ENCODE measurements around the gene SCCPDH.
A peak's percentile ranks its signal among the peaks of the same experiment; 100 is the strongest.
"Not testable (repeated sequence)": the region's sequence is repeated elsewhere in the genome, so short reads cannot be mapped to it uniquely, and the experiment has no call there.

Gene SCCPDH

DNA sequence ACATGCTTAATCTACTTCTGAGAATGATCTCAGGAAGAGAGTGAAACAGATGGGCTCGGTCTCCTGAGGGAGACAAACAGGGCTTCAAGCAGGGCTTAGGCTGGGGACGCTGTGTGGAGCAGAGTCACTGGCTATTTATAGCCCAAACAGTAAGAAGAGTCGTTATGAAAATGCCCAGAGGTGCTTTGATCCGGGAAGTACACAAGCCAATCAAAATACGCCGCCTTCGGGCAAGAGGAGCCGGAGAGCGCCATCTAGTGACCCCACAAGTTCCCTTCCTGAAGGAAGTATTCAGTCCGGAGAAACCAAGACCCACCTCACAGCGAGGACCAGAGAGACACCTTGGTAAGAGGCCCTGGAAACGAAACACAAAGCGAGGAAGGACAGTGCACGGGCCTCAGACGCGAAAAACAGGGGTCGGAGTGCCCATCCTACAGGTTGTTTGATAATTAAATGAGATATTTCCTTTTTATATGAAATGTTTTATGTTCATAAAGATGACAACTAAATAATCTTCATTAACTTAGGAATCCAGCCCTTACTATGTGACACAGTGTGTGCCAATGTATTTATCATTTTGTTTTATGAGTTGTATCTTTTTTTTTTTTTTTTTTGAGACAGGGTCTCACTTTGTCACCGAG lies 25.0 kb upstream of the SCCPDH start:
- peak; percentile 54 for DNase-seq (ENCODE audit: low read depth, low spot score)
- no peak overlapping the region for H3K27ac ChIP-seq

DNA sequence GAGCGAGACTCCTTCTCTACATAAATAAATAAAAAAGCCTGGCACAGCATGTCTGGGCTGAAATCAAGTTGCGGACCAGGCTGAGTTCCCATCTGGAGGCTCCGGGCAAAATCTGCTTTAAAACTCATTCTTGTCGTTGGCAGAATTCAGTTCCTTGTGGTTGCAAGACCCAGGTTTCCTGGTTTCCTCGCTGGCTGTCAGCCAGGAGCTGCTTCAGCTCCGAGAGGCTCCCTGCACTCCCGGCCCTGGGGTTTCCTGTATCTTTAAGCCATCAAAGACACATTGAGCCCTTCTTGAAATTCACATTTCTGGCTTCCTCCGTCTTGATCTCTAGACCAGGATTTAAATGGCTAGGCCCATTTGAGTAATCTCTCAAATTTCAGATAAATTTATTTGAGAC lies 20.6 kb upstream of the SCCPDH start:
- H3K27ac ChIP-seq: no peak overlapping the region
- DNase-seq (ENCODE audit: low read depth, low spot score): no peak

- peak; percentile 75 for DNase-seq (ENCODE audit: low read depth, low spot score)
- H3K27ac ChIP-seq: peak overlapping the region; percentile 60
Observed at GRCh38 chr1:246705368-246705767, 18.8 kb upstream of the SCCPDH start.

GRCh38 chr1:246708166-246708565 lies 16.0 kb upstream of the SCCPDH start:
- no peak for DNase-seq (ENCODE audit: low read depth, low spot score)

GRCh38 chr1:246709196-246709595 lies 15.0 kb upstream of the SCCPDH start:
- no peak for DNase-seq (ENCODE audit: low read depth, low spot score)
- H3K27ac ChIP-seq: no peak overlapping the region

More at GRCh38 chr1:246708166-246708565, 16.0 kb upstream of the SCCPDH start:
- no peak overlapping the region for H3K27ac ChIP-seq

- no peak for DNase-seq (ENCODE audit: low read depth, low spot score)
- no peak overlapping the region for H3K27ac ChIP-seq
Observed at GRCh38 chr1:246709835-246710234, 14.4 kb upstream of the SCCPDH start.

GRCh38 chr1:246711548-246712003 lies 12.6 kb upstream of the SCCPDH start:
- DNase-seq (ENCODE audit: low read depth, low spot score): no peak
- no peak overlapping the region for H3K27ac ChIP-seq

DNA sequence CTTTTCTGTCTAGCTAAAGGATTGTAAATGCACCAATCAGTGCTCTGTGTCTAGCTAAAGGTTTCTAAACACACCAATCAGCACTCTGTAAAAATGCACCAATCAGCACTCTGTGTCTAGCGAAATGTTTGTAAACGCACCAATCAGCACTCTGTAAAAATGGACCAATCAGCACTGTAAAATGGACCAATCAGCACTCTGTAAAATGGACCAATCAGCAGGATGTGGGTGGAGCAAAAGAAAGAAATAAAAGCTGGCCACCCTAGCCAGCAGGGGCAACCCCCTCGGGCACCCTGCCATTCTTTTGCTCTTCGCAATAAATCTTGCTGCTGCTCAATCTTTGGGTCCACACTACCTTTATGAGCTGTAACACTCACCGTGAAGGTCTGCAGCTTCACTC lies 11.8 kb upstream of the SCCPDH start:
- DNase-seq (ENCODE audit: low read depth, low spot score): not testable (repeated sequence)

GRCh38 chr1:246719361-246719760 lies 4.8 kb upstream of the SCCPDH start:
- DNase-seq (ENCODE audit: low read depth, low spot score); H3K27ac ChIP-seq: not testable (repeated sequence)

More for the DNA sequence above, 11.8 kb upstream of the SCCPDH start:
- not testable (repeated sequence) for H3K27ac ChIP-seq

- not testable (repeated sequence) for H3K27ac ChIP-seq; DNase-seq (ENCODE audit: low read depth, low spot score)
Observed at GRCh38 chr1:246720814-246721213, 3.4 kb upstream of the SCCPDH start.

- H3K27ac ChIP-seq: no peak overlapping the region
- DNase-seq (ENCODE audit: low read depth, low spot score): no peak
Observed at GRCh38 chr1:246722720-246723119, 1.5 kb upstream of the SCCPDH start.

- DNase-seq (ENCODE audit: low read depth, low spot score): no peak
- H3K27ac ChIP-seq: no peak overlapping the region
Observed at GRCh38 chr1:246724731-246725095, 504 bp downstream of the SCCPDH start.

DNA sequence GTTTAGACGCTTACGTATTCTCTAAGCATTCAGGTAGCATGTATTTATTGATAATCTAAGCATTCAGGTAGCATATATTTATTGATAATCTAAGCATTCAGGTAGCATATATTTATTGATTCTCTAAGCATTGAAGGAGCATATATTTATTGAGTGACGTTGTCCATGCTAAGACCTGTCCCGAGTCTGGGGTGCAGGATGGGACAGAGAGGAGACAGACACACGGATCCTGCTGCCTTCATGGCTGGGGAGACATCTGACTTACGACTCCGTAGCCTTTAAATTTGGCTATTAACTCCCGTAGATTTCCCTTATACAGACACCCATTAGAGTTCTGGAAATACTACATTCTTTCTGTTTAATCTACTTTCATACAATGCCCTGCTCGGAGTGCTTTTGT lies 982 bp downstream of the SCCPDH start:
- no peak for DNase-seq (ENCODE audit: low read depth, low spot score)
- no peak overlapping the region for H3K27ac ChIP-seq

GRCh38 chr1:246726255-246726679 lies 2.1 kb downstream of the SCCPDH start:
- no peak for DNase-seq (ENCODE audit: low read depth, low spot score)
- no peak overlapping the region for H3K27ac ChIP-seq

GRCh38 chr1:246726881-246727280 lies 2.7 kb downstream of the SCCPDH start:
- no peak for DNase-seq (ENCODE audit: low read depth, low spot score)

GRCh38 chr1:246727594-246727993 lies 3.4 kb downstream of the SCCPDH start:
- DNase-seq (ENCODE audit: low read depth, low spot score): no peak
- no peak overlapping the region for H3K27ac ChIP-seq

More at GRCh38 chr1:246726881-246727280, 2.7 kb downstream of the SCCPDH start:
- H3K27ac ChIP-seq: no peak overlapping the region

DNA sequence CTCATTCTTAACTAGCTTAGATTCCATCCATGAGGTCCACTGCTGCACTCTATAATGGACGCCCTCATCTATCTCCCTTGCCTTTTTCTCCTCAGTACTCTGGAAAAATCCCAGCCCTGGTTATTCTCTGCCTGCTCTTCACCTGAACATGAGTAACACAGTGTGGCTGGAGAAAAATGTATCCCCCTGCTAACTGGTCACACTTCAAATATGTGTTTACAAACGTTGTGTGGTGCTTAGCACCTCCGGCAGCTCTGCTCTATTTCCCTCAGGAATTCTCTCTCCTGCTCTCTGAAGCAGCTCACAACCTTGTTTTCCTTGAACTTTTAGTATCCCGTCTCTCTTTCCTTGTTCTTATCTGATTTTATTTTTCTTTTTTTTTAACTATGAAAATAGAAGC lies 4.1 kb downstream of the SCCPDH start:
- no peak overlapping the region for H3K27ac ChIP-seq
- DNase-seq (ENCODE audit: low read depth, low spot score): no peak

DNA sequence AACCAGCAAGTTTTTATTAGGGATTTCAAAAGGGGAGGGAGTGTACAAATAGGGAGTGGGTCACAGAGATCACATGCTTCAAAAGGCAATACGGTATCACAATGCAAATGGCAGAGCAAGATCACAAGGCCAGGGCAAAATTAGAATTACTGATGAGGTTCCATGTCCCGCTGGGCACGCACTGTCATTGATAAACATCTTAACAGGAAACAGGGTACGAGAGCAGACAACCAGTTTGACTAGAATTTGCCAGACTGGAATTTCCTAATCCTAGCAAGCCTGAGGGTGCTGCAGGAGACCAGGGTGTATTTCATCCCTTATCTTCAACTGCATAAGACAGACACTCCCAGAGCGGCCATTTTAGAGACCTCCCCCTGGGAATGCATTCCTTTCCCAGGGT lies 4.8 kb downstream of the SCCPDH start:
- not testable (repeated sequence) for H3K27ac ChIP-seq; DNase-seq (ENCODE audit: low read depth, low spot score)

DNA sequence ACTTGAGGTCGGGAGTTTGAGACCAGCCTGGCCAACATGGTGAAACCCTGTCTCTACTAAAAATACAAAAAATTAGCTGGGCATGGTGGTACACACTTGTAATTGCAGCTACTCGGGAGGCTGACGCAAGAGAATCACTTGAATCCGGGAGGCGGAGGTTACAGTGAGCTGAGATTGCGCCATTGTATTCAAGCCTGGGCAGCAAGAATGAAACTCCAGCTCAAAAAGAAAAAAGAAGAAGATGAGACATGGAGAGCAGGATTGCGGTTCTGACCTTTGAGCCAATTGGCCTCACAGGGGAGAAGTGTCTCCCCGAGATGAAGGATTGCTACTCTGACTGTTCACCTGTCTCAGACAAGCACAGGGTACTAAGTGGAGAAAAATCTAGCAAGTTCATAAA lies 6.6 kb downstream of the SCCPDH start:
- no peak overlapping the region for H3K27ac ChIP-seq
- DNase-seq (ENCODE audit: low read depth, low spot score): no peak

GRCh38 chr1:246731873-246732272 lies 7.7 kb downstream of the SCCPDH start:
- H3K27ac ChIP-seq; DNase-seq (ENCODE audit: low read depth, low spot score): not testable (repeated sequence)

DNA sequence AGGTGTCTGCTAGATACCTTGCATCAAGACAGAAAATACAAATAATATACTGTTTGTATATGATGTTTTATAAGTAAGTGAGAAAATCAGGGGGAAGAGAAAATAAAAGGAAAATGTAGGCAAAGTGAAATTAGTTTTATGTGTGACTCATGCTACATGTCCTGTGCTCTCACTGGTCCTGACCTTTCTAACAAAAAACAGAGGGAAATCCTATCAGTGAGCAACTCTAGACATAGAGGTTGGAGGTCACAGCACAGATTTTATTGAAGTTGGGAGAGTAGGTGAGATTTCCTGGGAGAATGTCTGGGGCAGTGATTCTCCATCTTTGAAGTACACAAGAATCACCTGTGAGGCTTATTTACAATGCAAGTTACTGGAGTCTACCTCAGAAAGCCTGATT lies 9.5 kb downstream of the SCCPDH start:
- no peak for DNase-seq (ENCODE audit: low read depth, low spot score)
- no peak overlapping the region for H3K27ac ChIP-seq

DNA sequence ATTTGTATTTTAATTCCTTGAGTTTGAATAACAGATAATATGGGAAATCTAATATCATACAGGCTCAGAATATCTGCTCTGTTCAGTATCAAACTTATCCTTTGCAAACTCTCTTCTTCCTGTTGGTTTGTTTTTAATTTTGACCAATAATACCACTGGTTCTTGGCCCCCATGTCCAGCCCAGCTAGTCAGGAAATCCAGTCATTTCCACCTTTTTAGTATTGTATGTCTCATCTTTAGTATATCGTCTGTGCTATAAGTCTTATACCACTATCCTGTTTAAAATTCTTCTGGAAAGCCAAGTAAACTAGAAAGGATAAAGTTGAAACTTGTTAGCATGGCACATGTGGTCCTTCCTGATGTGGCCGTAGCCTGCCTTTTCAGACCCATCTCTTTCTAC lies 10.7 kb downstream of the SCCPDH start:
- no peak for DNase-seq (ENCODE audit: low read depth, low spot score)
- H3K27ac ChIP-seq: no peak overlapping the region

Data from epithelial cell of prostate (primary cell).